GM18909 (cell line): ENCODE results near the gene ANKRD40CL.
"Not testable (repeated sequence)": the region's sequence is repeated elsewhere in the genome, so short reads cannot be mapped to it uniquely, and the experiment has no call there.

ENCODE experiments used
- ATAC-seq: cut with Tn5 transposase; IDR thresholded peaks from one replicate; pipeline ENCODE4 v1.9.1; 2021; ENCODE audit warnings: mild to moderate bottlenecking; ENCODE audit not compliant: unreplicated experiment, poor library complexity

The ANKRD40CL gene

GRCh38 chr17:50767446-50767845 is at the start of gene ANKRD40CL:
TSS of gene ANKRD40CL (minus strand) at chr17:50767518. CDS start at chr17:50766913, 605 bp downstream.
- no peak for ATAC-seq

- ATAC-seq: no peak
Observed at GRCh38 chr17:50816271-50816670, 49.0 kb upstream of the ANKRD40CL start.

- ATAC-seq: no peak
Observed at GRCh38 chr17:50815400-50815799, 48.1 kb upstream of the ANKRD40CL start.

GRCh38 chr17:50813583-50813982 is 46.3 kb upstream of the ANKRD40CL start:
- no peak for ATAC-seq

- no peak for ATAC-seq
Observed at GRCh38 chr17:50808888-50809287, 41.6 kb upstream of the ANKRD40CL start.

GRCh38 chr17:50808413-50808812 is 41.1 kb upstream of the ANKRD40CL start:
- ATAC-seq: no peak

- ATAC-seq: no peak
Observed at GRCh38 chr17:50807675-50808074, 40.4 kb upstream of the ANKRD40CL start.

- no peak for ATAC-seq
Observed at GRCh38 chr17:50807009-50807408, 39.7 kb upstream of the ANKRD40CL start.

- no peak for ATAC-seq
Observed at GRCh38 chr17:50806141-50806643, 38.9 kb upstream of the ANKRD40CL start.

GRCh38 chr17:50805486-50805885 is 38.2 kb upstream of the ANKRD40CL start:
- no peak for ATAC-seq

GRCh38 chr17:50804749-50805475 is 37.6 kb upstream of the ANKRD40CL start:
- not testable (repeated sequence) for ATAC-seq

- ATAC-seq: no peak
Observed at GRCh38 chr17:50803676-50804075, 36.4 kb upstream of the ANKRD40CL start.

GRCh38 chr17:50802609-50803571 is 35.6 kb upstream of the ANKRD40CL start:
- ATAC-seq: no peak

GRCh38 chr17:50800196-50800700 is 32.9 kb upstream of the ANKRD40CL start:
- ATAC-seq: no peak

GRCh38 chr17:50799582-50799981 is 32.3 kb upstream of the ANKRD40CL start:
- ATAC-seq: no peak

GRCh38 chr17:50798424-50799288 is 31.3 kb upstream of the ANKRD40CL start:
- ATAC-seq: no peak

GRCh38 chr17:50797135-50797810 is 30.0 kb upstream of the ANKRD40CL start:
- no peak for ATAC-seq

GRCh38 chr17:50794361-50794760 is 27.0 kb upstream of the ANKRD40CL start:
- no peak for ATAC-seq

- ATAC-seq: no peak
Observed at GRCh38 chr17:50793007-50793406, 25.7 kb upstream of the ANKRD40CL start.
